Nucleus accumbens (tissue), 56 donors: ENCODE results near the gene PAPOLB.

Source experiments
- DNase-seq, 56 donors: peaks; one replicate each; lab custom pipeline; 2025; lab: John Stamatoyannopoulos, UW

The PAPOLB gene

DNA sequence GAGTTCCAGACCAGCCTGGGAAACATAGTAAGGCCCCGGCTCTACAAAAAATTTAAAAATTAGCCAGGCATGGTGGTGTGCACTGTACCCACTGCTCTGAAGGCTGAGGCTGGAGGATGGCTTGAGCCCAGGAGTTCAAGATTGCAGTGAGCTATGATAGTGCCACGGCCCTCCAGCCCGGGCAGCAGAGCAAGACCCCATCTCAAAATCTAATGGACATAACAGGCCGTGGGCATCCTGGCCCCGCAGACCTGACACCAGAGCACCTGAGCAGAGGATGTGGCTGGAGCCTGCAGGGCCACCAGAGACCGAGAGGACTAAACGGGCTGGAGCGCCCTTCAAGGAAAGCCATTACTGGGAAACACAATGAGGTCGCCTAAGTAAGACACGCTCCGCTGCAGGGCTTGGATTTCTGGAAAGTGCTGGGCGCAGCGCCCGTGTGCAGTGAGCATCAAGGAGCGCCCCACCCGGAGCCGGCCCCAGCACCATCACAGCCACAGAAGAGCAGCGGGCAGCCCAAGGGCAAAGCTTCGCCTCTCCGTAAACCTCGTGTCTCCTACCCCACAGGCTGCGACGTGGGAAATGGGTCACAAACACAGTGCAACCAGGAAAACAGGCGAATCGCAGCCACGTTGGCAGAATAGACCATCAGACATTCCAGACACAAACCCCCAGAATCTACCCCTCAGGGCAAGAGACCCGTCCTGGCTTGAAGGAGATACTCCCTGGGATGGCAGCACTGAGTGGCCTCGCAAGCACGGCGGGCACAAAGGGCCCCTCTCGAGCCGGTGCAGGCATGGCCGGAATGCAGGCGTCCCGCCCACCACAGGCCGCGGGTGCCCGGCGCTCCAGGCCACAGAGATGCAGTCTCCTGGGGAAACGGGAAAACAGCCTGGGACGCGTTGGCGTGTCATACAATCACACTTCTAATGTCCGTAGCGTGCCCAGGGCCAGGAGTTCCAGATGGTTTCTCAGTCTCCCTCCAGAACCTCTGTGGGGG, 16.8 kb upstream of the PAPOLB start:
- no peak for DNase-seq

DNA sequence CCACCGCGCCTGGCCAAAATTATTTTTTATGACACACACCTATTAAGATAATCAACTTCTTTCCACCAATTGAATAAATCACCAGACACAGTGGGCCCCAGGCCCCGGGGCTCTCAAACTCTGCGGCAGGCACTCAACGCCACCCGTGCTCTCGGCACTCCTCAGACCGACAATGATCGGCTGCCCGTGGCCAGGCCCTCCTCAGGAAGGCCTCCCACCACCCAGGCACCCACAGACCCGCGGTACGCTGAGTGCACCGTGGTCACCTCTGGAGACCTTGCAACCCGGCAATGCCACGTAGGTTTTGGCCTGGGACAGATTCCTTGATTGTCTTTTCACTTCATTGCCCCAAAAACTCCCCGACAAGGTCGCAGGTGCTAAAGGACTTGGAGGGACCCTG, 14.8 kb upstream of the PAPOLB start:
- DNase-seq, result no peak

DNA sequence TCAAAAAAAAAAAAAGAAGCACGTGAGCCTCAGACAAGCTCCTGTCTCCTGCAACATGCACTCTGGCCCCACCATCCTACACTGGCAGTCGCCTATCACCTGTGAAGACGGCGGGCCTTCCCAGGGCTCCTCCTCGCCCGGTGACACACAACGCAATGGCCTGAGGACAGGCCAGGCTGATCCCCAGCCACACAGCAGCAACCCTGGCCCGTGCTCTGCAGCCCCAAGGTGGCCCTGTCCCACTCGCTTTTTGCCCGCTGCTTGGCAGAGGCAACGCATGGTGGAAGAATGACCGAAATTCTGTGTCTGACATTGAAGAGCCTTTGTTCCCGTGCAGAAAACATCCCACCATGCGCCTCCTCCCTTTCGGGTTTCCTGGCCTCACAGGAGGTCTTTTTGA, 13.6 kb upstream of the PAPOLB start:
- DNase-seq, result no peak

DNA sequence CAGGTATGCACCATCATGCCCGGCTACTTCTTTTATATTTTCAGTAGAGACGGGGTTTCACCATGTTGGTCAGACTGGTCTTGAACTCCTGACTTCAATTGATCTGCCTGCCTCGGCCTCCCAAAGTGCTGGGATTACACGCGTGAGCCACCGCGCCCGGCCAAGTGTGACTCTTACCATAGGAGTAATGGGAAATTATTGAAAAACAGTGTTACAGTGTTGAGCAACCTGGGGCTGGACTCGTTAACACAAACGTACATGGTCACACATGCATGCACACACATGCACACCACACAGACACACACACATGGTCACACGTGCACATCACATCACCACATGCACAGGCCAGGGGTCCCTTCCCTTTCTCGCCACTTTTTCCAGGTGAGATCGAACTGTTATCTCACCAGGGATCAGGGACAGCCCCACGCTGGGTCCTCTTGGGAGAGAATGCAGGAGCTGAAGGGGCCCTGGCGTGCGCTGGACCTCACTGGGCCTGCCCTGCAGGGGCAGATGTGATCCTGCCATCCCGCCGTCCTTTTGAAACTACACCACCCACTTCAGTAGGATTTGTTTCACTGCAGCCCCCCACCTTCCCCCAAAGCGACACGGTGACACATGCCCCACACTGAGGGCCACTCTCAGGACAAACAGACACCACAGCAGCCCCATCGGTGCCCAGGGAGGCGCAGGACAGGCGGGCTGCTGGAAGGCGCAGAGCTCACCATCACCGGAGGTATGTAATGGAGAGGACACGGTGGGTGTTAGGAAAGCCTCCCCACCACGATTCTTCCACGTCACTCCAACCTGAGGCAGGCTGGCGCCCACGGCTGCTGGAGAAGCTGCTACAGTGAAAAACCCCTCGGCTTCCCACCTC, 11.5 kb upstream of the PAPOLB start:
- DNase-seq, result no peak

DNA sequence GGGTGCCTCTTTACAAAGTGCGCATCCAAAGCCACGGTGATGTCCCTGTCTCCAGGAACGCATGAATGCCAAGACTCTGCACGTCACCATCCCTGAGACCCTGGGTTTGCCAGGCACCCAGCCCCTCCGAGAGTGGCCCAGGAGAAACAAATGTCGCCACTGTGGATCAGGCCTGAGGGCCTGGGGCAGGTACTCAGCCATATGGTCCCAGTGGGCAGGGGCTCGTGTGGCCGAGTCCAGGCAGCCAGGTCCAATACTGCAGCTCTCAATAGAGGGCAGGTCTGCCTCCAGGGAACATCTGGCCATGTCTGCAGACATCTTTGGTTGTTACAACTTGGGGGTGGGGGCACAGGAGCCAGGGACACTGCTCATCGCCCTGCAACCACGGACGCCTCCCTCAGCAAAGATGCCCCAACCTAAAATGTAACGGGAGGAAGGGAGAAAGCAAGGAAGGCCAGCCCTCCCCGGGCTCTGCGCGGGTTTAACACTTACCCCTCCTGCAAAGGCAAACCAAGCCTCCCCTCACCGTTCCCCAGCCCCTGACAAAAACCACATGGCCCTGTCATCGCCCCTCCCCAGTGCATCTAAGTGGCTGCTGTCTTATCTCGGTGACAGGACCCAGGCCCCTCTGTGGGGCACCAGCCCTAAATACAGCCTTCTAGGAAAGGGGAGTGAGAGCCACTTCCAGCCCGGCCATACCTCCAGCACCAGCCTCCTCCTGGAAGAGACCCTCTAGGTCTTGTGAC, 10.3 kb upstream of the PAPOLB start:
- DNase-seq, result no peak

DNA sequence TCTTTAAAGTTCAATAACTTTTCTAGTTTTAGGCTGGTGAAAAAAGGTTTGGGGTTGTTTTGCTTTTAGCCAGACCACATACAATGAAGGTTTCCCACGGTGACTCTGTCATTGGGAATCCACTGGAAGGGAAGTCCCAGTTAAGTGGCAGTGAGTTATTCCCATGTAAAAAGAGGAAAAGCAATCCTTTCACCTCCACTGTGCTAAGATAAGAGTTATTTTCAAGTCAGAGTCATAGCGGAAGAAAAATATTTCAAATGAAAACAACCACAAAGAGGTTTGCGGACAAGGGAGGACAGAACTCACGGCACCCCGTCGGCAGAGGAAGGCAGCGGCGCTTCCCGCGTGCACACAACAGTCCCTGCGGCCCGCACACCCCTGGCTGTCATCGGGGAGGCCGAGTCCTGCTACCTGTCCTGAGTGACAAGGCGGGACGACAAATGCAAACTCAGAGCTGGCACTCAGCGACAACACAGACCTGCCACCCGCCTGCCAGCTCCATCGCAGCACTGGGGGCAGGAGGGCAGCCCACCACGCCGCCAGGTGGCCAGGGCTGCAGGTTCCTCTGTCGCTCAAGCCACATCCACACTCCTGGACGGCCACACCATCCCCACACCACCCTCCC, 9.3 kb upstream of the PAPOLB start:
- no peak for DNase-seq

GRCh38 chr7:4868493-4868892, 6.7 kb upstream of the PAPOLB start:
- DNase-seq, result no peak

DNA sequence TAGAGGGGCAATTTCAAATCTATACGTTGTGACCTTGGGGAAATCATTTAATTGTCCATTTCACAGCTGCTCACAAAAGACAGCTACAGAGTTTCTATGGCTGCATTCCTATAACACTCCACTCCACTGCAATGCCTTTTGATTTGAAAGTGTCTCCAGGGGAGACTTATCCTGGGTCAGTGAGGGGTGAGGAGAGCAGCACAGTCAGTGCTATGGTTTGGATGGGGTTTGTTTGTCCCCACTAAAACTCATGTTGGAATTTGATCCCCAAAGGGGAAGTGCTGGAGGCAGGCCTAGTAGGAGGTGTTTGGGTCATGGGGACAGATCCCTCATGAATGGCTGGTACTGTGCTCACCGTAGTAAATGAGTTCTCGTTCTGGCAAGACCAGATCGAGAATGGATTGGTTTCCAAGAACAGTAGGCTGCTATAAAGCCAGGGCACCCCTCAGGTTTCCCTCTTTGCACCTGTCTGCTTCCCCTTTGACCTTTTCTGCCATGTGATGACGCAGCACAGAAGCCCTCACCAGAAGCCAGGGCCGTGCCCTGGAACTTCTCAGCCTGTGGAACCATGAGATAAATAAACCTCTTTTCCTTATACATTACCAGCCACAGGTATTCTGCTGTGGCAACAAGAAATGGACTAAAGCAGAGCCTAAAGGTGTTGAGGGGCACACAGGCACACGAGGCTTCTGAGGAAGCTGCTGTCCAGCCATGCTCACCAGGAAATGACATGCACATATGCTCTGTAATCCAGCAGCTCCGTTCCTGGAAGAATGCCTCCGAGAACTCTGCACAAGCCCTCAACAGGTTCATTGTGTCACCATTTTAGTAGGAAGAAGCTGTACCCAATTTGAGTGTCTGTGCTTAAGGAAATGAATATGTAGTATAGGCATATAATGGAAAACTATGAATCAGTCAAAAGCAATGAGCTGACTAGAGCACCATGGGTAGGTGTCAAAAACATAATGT, 5.0 kb upstream of the PAPOLB start:
- no peak for DNase-seq

- DNase-seq, result no peak
These were observed 326 bp upstream of the PAPOLB start for GRCh38 chr7:4862156-4862555.

GRCh38 chr7:4861227-4861626, 603 bp downstream of the PAPOLB start:
- no peak for DNase-seq

DNA sequence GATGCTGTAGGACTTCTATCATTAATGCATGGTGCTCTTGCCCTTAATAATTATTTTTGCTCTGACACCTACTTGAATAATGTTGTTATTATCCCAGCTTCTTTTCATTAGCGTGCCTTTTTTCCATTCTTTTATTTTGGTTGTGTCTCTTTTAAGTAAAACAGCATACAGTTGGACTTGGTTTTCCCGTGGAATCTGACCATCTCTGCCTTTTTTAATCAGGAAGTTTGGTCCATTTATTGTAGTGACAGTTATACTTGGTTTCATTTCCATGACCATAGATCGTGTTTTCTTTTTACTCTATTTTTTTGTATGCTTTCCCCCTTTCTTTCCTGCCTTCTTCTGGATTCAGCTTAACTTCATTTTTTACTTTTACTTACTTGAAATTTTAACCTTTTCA, 4.6 kb downstream of the PAPOLB start:
- DNase-seq, result no peak

DNA sequence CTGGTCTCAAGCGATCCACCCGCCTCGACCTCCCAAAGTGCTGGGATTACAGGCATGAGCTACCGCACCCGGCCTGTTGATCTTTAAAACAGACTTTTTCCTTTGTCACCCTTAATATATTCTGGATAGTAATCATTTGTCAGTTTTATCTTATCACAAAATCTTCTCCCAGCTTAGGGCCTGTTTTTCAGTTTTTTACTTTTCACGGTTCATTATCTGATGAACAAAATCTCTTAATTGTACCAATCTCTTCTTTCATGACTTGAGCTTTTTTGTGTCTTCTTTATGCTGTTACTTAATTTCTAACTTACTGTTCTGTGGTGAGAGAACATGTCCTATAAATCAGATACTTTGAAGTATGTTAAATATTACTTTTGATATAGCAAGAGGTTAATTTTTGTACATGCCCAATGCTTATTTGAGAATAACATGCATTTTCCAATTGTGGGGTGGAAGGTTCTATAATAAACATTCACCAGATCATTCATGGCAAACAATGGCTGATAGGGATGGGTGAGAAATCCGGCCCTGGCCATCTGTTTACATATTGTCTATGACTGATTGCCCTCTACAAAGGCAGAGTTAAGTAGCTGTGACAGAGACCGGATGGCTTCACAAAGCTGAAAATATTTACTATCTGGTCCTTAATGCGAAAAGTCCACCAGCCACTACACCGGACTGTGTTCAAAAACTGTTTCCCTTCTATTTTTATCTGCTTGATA, 5.3 kb downstream of the PAPOLB start:
- no peak for DNase-seq

GRCh38 chr7:4854916-4855315, 6.9 kb downstream of the PAPOLB start:
- DNase-seq, result no peak

DNA sequence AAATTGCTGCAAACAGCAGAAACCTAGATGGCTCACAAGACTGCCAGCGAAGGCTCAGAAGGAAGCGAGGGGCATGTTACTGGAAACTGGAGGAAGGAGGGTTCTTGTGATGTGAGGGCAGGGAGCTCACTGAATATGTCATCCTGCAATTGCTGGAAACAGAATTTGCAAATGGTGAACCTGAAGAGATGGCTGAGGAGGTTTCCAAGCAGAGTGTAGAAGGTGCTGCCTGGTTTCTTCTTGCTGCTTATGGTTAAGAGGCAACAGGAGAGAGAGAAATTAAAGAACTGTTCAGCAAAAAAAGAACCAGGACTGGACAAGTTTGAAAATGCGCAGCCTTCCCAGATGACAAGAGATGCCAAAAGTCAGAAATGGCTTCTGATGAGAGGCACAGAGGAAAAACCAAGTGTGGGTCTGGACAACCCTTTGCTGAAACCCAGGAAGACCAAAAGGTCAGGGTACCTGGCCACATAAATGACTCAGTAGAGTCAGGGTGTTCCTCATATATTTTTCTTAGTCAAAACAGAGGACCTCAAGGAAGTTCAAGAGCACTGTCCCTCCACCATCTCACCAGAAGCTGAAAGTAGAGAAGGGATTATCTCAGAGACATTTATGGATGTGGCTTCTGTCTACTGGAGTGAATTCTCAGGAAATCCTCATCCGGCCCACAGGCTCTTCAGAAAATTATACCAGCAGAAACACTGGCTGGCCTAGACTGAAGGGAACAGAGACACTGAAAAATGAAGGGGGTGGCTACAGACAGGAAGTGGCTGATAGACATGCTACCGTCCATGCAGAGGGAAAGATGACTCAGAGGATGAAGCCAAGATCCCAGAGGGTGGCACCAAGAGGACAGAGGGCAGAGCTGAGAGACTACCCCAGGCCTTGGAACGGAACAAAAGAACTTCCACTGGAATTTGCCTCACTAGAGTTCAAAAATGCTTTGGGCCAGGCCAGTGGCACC, 10.1 kb downstream of the PAPOLB start:
- no peak for DNase-seq

- DNase-seq, result no peak
These were observed 11.5 kb downstream of the PAPOLB start for GRCh38 chr7:4850262-4850795.

DNA sequence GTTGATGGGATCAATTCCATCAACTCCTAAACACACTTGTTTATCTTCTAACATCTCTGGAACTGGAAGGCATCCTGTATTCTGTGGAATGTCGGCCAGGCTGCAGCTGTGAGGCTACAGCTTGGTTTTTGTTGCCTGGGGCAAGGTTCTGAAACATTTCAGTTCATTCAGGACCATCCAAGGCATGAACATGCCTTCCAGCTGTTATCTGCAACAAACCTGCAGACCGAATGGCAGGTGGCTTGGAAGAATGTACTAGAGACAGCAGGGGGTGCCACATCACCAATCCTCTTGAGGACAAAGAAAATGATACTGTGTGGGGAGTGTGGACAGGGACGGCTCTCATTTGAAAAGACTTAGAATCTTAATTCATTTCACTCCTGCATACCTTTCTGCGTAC, 12.4 kb downstream of the PAPOLB start:
- DNase-seq, result peak in 12 of 56 donors; percentile 7 to 46 (median 20)

DNA sequence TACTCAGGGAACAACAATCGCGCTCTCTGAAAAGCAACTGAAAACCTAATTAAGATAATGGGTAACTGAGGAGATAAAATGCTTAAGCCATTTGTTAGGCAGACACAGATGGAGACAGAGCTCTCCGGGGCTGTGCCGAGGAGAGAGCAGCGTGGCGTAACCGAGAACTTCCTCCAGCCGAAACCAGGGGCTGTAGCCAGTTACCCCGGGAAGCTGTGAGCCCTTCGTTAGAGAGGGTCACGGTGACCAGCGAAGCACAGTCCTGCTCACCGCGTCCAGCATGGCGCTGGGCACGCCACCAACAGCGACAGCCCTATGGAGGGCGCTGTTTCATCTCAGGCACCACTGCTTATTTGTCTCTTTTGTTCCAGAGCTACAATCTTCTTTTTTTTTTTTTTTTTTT, 16.1 kb downstream of the PAPOLB start:
- DNase-seq, result peak in 21 of 56 donors; percentile 3 to 48 (median 21)
